Measurements from ENCODE around the gene PMCH.
"Not testable (repeated sequence)": the region's sequence is repeated elsewhere in the genome, so short reads cannot be mapped to it uniquely, and the experiment has no call there.

The PMCH gene, protein sequence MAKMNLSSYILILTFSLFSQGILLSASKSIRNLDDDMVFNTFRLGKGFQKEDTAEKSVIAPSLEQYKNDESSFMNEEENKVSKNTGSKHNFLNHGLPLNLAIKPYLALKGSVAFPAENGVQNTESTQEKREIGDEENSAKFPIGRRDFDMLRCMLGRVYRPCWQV

DNA sequence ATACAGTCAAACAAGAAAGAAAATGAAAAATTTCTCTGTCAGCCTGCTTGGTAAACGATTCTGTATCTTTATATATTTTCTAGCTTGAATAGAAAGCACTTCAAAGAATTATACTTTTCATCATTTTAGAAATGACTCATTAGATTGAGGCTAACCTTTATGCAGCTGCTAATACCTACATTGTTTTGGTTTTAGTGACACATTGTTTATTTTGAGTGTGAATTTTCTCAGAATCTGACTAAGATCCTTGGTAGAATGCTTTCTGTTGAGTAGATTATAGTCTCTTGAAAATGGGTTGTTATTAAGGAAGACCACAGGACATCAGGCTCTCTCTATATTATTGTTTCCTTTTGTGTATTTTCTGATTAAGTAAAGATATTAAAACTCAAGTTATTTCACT lies at the start of gene PMCH:
TSS of gene PMCH (minus strand) at position 45 of the 400 bp plus-strand sequence. CDS start 63 bp downstream, outside the sequence.
- no peak for DNase-seq

DNA sequence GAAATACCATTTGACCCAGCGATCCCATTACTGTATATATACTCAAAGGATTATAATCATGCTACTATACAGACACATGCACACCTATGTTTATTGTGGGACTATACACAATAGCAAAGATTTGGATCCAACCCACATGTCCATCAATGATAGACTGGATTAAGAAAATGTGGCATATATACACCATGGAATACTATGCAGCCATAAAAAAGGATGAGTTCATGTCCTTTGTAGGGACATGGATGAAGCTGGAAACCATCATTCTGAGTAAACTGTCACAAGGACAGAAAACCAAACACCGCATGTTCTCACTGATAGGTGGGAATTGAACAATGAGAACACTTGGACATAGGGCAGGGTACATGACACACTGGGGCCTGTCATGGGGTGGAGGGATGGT lies 43.2 kb upstream of the PMCH start:
- not testable (repeated sequence) for DNase-seq

DNA sequence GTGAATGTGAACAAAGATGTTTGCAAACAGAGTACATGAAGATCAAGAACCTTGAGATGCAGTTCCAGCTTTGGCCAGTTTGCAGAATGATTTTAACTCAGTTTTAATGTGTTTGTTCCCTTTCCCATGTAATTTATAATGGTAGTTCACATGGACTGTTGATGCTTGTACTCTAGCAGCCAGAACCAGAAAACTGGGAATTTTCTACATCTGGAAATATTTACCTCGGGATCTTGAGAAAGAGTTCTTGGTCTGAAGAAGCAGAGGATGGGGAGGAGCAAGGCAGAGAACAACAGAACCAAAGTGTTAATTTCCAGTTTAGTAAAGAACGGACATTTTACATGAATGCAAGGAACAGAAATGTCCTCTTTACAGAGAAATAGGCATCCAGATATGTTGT lies 37.0 kb upstream of the PMCH start:
- DNase-seq: no peak

DNA sequence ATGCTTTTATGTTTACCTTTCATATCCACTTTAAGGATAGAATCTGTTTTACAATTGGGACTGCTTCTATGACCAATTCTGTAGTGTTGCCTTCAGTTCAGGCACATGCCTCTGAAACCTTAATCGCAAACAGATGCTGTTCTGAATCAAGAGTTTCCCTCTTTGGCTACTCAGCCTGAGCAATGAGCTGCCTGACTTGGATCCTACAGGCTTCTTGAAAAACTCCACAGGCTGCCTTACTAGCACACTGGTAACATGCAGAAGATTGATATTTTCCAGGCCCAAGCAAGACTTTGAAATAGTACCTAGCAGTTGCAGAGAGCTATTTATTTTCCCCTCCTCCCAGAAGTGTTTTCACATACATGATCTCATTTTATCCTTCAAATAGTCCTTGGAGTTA lies 34.8 kb upstream of the PMCH start:
- no peak for DNase-seq

DNA sequence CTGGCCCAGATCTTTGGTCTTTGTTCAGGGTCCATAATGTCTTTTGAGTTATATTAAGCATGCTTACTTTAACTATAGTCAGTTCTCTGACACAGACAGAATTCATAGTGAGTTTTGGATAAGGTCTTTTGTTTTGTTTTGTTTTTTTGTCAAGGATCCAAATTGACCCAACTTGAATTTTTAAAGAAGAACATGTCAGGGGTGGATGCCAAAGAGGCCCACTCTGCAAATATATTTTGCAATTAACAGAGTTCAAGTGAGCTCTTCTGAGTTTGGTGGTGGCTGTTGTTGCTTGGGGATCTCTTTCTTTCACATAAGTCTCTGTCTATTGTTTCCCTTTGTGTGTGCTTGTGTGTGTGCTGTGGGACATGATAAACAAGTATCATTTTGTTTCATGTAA lies 34.4 kb upstream of the PMCH start:
- no peak for DNase-seq

DNA sequence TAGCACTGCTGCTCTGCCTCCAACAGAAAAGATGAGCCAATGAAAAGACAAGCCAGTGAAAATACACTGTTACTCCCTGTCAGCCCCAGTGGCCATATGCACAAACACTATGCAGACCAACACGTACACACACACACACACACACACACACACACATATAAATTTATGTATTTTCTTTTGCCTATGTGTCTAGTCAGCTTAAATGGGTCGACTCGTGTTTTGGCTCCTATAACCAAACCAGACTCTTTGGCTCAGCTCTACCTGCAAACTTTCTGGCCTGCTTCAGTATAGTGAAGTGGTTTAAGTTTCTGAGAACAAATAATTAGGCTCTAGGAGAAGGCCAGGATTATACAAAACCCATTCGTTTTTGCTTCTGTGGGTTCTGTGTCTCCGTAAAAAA lies 30.3 kb upstream of the PMCH start:
- no peak for DNase-seq

DNA sequence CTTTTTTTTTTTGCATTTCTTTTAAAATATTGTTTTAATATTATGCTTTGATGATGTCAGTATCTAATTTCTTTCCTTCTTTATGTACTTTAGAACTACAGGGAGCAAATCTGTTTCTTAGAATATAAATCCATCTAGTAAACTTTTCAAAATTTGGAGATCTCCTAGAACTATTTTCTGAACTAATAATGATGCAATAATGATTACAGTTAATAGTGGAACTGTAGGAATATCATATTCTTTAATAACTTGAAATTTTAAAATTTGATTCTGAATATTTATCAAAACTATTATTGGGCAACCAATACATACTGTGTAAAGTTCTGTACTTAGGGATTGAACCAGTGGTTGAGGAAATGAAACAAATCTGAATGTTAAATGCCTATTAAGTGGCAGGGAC lies 23.1 kb upstream of the PMCH start:
- DNase-seq: no peak

DNA sequence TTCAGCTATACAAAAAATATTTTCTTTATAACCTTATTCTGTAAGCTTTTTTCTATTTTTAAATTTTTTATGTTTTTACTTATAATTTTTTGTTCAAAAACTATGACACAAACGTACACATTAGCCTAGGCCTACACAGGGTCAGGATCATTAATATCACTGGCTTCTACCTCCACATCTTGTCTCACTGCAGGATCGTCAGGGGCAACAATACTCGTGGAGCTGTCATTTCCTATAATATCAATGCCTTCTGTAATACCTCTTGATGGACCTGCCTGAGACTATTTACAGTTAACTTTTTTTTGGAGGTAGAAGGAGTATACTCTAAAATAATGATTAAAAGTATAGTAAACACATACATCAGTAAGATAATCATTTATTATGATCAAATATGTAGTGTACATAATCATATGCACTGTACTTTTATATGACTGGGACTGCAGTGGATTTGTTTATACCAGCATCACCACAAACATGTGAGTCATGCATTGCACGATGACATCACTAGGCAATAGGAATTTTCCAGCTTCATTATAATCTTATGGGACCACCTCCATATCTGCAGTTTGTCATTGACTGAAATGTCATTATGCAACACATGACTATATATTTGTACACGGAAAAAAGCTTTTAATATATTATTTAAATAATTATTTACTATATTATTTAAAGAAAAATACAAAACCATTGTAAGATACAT lies 18.5 kb upstream of the PMCH start:
- no peak for DNase-seq

DNA sequence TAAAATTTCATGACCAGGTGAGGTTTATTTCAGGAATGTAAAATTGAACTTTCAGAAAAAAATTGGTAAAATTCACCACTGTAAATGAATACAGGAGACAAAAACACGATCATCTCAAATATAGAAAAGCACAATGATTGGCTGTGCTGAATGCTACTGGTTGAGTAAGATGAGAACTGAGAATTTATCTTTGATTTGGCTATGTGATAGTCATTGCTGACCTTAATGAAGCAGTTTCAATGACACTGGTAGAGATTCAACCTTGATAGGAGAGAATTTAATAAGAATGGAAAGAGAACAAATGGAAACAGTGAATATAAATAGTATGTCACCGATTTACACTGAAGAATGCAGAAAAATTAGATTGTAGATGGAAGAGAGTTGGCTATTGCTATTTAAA lies 6.4 kb upstream of the PMCH start:
- DNase-seq: no peak

DNA sequence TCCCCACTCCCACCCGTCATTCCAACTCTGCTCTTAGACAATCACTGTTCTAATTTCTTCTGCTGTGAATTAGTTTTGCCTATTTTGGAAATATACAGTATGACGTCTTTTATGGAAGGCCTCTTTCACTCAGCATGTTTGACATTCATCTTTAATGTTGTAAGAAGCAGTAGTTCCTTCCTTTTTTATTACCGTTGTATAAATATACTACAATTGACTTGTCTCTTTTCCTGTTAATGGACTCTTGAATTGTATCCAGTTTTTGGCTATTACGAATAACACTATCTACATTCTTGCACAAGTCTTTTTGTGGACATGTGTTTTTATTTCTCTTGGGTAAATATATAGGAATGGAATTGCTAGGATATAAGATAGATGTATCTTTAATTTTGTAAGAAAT lies 4.9 kb upstream of the PMCH start:
- no peak for DNase-seq

DNA sequence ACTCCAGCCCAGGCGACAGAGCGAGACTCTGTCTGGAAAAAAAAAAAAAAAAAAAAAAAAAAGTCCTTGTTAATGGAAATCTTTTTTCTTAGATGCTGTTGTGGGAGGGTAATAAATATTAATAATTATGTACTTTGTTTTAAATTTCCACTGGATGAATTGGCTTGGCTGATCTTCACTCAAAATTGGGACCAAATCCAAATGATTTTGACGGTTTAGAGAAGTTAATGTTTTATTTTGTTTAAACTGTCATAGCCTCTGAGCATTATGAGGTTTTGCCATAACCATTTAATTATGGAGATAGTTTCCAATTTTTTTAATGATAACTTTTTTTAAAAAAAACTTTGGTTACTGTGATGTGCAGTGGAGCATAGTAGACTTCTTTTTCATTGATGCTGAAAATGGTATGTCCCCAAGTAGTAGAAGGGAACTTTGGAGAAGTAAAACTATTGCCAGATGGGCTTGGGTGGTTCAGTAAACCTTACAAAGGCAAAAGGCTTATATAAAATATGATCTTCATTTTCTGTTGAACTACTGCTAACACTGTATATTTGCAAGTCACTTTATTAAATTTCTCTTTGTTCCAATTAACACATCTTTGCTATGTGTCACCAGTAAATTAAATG lies 3.9 kb upstream of the PMCH start:
- DNase-seq: no peak

DNA sequence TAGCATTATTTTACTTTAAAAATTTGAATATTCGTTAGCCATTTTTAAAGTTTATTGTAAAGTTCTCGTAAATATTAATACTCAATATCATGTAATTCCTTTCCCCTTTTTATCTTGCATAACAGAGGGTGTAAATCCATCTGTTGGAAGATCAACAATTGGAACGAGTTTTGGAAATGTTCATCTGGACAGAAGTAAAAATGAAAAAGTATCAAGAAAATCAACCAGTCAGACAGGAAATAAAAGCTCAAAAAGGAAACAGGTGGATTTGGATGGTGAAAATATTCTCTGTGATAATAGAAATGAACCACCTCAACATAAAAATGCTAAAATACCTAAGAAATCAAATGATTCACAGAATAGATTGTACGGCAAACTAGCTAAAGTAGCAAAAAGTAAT lies 1.8 kb downstream of the PMCH start:
- no peak for DNase-seq

DNA sequence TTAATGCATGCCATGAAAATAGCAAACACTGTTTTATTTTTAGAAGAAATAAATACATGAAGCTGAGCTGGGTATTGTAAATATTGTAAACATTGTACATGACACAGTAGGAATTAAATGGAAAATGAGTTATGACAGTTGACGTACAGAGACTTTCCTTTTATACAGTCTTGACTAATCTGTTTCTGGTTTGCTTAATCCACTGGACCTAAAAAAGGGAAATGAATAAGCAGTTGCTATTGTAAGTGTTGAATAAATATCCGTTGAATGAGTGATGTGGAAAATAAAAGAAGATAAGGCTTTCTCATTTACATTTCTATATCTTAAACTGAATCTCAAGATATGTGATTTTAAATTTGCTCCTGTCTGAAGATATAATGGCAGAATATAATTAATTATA lies 15.0 kb downstream of the PMCH start:
- no peak for DNase-seq

DNA sequence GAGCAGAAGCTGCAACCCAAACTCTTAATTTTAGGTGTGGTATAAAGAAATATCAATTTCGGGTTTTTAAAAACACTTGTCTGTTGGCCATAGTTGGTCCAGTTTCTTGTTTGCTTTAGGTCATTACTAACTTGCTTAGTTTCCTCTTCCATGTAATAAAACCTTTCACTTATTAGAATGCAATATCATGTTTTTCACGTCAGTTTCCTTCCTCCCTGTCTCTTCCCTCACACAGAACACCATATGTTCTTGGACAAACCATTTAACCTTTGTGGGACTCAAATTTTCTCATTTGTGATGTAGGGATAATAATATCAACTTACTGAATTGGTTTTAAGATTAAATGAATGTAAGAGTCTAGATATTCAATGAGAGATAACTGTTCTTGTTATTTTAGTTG lies 22.9 kb downstream of the PMCH start:
- DNase-seq: no peak

DNA sequence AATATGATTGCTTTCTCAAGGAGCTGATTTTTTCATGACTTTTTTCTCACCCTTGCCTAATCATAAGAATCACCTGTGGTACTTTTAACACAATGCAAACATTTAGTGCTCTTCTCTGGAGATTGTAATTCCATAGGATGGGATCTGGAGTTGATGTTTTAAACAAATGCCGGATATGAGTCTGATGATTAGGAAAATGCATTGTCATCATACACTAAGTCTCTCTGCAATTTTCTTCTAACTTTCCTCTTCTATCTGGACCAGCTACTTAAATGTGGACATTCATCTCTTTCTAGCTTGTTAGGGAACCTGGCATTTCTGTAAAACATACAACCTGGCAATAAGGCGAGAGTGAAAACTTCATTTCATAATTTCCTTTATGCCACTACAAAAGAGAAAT lies 23.5 kb downstream of the PMCH start:
- DNase-seq: no peak

DNA sequence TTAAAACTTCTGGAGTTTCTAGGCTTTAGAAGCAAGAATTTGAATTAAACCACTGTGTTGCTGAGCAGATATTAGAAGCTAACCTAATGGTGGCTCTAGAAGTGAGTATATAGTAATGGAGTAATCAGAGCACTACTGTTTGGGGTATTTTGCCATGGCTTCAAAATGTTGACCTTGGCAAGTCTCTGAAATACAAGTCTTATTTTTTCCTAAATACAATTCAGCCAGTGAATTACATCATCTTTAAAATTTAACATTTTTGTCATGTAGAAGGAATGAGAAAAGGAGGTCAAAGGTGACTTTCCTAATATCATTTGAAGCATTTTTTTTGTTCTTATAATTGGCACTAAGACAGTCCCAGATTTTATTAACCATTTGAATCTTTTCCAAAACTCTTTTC lies 25.2 kb downstream of the PMCH start:
- no peak for DNase-seq

DNA sequence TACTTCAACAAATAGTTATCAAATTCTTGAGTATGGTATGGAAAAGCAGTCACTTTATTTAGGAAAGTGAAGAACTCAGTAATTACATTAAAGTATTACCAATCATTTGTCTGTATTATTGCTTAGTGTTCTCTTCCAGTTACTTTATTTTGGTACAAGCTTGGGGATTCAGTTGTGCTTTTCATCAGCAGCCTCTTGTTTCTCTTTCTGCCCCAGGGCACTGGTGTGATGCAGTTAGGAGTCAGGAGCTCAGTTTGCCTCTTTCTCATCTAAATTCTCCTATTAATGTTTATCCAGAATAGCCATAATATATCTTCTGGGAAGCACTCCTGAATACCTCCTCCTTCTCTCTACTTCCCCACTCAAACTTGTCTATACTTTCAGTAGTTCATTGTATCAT lies 25.7 kb downstream of the PMCH start:
- no peak for DNase-seq

DNA sequence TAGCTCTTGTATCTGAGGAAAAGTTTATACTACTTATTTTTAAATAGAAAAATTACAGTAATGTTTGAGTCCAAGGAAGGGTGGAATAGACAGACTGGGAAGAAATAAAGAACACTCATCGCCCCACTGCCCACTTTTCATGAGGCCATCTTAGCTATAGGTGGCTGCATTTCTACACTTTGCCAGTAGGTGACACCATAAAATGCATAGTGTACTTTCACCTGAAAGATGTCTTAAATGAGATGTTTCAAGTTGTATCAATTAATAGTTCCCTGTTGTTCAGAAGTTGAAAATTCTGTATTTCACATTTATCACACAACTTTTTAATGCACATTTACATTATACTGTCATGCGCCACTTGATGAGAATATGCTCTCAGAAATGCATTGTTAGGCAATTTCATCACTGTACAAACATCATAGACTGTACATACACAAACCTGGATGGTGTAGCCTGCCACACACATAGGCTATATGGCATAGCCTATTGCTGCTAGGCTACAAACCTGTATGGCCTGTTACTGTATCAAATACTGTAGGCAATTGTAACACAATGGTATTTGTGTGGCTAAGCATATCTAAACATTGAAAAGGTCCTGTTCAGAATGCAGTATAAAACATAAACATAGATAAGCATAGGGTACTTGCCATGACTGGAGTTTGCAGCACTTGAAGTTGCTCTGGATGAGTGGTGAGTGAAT lies 27.6 kb downstream of the PMCH start:
- DNase-seq: peak; percentile 15

DNA sequence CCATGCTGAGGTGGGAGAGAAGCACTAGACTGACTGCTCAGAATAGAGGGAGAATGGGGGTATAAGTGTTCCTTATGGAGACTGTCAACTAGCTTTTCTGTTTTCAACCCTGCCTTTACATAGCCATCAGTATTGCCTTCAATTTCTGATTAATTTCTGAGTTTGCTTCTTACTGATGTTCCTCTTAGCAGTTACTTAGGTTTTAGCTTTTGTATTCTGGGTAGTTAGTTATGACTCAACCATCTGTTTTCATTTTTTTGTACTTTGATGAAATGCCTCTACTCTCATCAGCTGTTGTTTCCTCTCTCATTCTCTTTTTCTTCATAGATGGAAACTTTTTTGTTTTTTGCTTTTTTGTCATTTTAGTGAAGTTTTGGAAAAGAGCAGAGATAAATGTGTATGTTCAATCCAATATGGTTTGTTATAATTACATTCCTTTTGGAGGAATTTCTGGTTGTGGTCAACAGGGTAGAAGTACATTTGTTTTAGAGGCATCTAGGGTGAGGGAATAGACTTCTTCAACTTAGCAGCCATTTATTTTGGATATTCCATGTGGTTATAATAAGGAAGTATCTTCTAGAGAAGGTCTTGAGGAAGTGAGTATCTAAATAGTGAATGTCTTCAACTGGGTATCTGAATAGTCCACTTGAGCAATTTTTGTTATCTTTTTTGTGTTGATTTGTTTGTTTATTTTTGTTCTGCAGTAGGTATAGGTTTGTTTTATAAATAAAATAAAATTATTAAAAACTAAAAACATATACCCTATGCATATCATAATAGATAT lies 29.6 kb downstream of the PMCH start:
- no peak for DNase-seq

DNA sequence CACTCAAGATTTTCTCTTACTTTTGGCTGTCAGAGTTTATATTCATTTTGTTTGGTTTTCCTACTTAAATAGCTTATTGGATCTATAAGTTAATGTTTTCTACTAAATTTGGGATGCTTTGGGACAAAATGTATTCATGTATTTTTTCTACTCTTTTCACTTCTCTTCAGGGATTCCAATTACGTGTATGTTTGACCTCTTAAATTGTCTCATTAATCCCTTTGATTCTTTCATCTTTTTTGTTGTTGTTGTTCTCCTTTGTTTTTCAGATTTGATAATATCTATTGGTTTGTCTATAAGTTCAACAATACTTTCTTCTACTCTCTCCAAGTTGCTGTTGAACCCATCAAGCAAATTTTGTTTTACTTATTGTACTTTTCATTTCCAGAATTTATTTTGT lies 34.2 kb downstream of the PMCH start:
- no peak for DNase-seq

DNA sequence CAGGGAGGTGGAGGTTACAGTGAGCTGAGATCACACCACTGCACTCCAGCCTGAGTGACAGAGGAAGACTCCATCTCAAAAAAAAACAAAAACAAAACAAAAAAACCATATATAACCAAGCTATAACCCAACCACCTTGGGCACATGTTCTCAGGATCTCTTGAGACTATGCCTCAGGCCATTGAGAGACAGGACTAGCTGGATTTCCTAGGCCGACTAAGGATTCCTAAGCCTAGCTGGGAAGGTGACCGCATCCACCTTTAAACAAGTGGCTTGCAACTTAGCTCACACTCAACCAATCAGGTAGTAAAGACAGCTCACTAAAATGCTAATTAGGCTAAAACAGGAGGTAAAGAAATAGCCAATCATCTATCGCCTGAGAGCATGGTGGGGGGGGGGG lies 42.4 kb downstream of the PMCH start:
- not testable (repeated sequence) for DNase-seq

DNA sequence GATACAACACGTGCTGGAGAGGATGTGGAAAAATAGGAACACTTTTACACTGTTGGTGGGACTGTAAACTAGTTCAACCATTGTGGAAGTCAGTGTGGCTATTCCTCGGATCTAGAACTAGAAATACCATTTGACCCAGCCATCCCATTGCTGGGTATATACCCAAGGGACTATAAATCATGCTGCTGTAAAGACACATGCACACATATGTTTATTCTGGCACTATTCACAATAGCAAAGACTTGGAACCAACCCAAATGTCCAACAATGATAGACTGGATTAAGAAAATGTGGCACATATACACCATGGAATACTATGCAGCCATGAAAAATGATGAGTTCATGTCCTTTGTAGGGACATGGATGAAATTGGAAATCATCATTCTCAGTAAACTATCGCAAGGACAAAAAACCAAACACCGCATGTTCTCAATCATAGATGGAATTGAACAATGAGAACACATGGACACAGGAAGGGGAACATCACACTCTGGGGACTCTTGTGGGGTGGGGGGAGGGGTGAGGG lies 50.5 kb downstream of the PMCH start:
- not testable (repeated sequence) for DNase-seq

Measured in NCI-H146 (cell line).